K562 (cell line): ENCODE results near the gene POLR2H. TPM values are rescaled to one million over a fixed set of nuclear protein-coding genes. Genes with fewer than 3 reads are reported as not detected.

Experiments used
- CEBPG ChIP-seq, 3 experiments: fragments of 200-800 bp in 1 of 3; sonication (Bioruptor generic) in 1 of 3; sonication (generic) in 1 of 3; formaldehyde crosslinking in 1 of 3; IDR thresholded peaks in 2 of 3; conservative IDR thresholded peaks in 1 of 3; 2 replicates each; pipeline versions ENCODE4 v1.6.1 to v1.8.0; 2016 to 2022; ENCODE audit warnings: missing compliant biosample characterization in 2 of 3, missing genetic modification characterization in 2 of 3, mild to moderate bottlenecking in 1 of 3, missing genetic modification reagents in 1 of 3
- FOXK2 ChIP-seq, 2 experiments: fragments of 450-650 bp; IDR thresholded peaks in 1 of 2; conservative IDR thresholded peaks in 1 of 2; 2 replicates each; pipeline ENCODE4 v1.6.1; 2016; ENCODE audit warnings: low read depth in 2 of 2, mild to moderate bottlenecking in 1 of 2
- FOXM1 ChIP-seq, 2 experiments: fragments of 450-650 bp in 1 of 2; sonication (generic) in 1 of 2; formaldehyde crosslinking in 1 of 2; IDR thresholded peaks; 2 replicates each; pipeline versions ENCODE4 v1.6.1 to v1.9.0; 2017 to 2022; ENCODE audit warnings: low read depth in 2 of 2, mild to moderate bottlenecking in 2 of 2, missing genetic modification reagents in 1 of 2, moderate library complexity in 1 of 2
- GABPA ChIP-seq: fragments of 200-800 bp; sonication (Bioruptor generic); conservative IDR thresholded peaks from 2 replicates; pipeline ENCODE4 v1.6.1; 2016; ENCODE audit warnings: low read depth, missing genetic modification characterization, missing compliant biosample characterization
- GATAD2B ChIP-seq: fragments of 450-650 bp; IDR thresholded peaks from 2 replicates; pipeline ENCODE4 v1.6.1; 2017; ENCODE audit warnings: mild to moderate bottlenecking, borderline replicate concordance
- NFIC ChIP-seq: fragments of 450-650 bp; IDR thresholded peaks from 2 replicates; pipeline ENCODE4 v1.6.1; 2017; ENCODE audit warnings: mild to moderate bottlenecking, inconsistent platforms
- NFXL1 ChIP-seq: fragments of 450-650 bp; formaldehyde crosslinking; IDR thresholded peaks from 2 replicates; pipeline ENCODE4 v1.4.0; 2021; ENCODE audit warnings: mild to moderate bottlenecking
- OTX1 ChIP-seq: fragments of 450-650 bp; formaldehyde crosslinking; IDR thresholded peaks from 2 replicates; pipeline ENCODE4 v1.4.0; 2022; ENCODE audit warnings: mild to moderate bottlenecking
- POLR2B ChIP-seq: fragments of 450-650 bp; IDR thresholded peaks from 2 replicates; pipeline ENCODE4 v1.6.1; 2018; ENCODE audit warnings: low read depth; ENCODE audit not compliant: partially characterized antibody
- POU5F1 ChIP-seq: fragments of 150-350 bp; IDR thresholded peaks from 2 replicates; pipeline ENCODE4 v1.6.1; 2014; ENCODE audit warnings: borderline replicate concordance, low read length, low read depth, mild to moderate bottlenecking; ENCODE audit not compliant: partially characterized antibody
- RHOXF2B ChIP-seq: fragments of 250-450 bp; sonication (Bioruptor Pico); conservative IDR thresholded peaks from 2 replicates; pipeline ENCODE4 v1.5.1; 2021
- SLC30A9 ChIP-seq: fragments of 250-450 bp; sonication (Bioruptor Pico); IDR thresholded peaks from 2 replicates; pipeline ENCODE4 v1.8.0; 2022; ENCODE audit warnings: mild to moderate bottlenecking, moderate library complexity
- SRSF1 ChIP-seq: fragments of 200-400 bp; formaldehyde crosslinking; IDR thresholded peaks from 2 replicates; pipeline ENCODE4 v1.6.1; 2017; ENCODE audit warnings: mild to moderate bottlenecking, low read depth, low read length, moderate library complexity
- TCF7L2 ChIP-seq: fragments of 150-350 bp; IDR thresholded peaks from 2 replicates; pipeline ENCODE4 v1.6.1; 2016; ENCODE audit warnings: low read depth, mild to moderate bottlenecking, low read length, moderate library complexity
- ZKSCAN1 ChIP-seq: fragments of 150-350 bp; IDR thresholded peaks from 2 replicates; pipeline ENCODE4 v1.6.1; 2016; ENCODE audit warnings: low read depth, low read length
- ZNF24 ChIP-seq: fragments of 450-650 bp; IDR thresholded peaks from 2 replicates; pipeline ENCODE4 v1.6.1; 2016
- ZNF766 ChIP-seq: fragments of 200-800 bp; sonication (Bioruptor generic); conservative IDR thresholded peaks from 2 replicates; pipeline ENCODE4 v1.6.1; 2016; ENCODE audit warnings: missing genetic modification characterization, missing compliant biosample characterization
- polyA plus RNA-seq, 8 experiments: library from polyadenylated mRNA; depleted of rRNA in 4 of 8; stranded (reverse) in 5 of 8; unstranded in 3 of 8; fragments of >200 nt; fragmentation: Nextera tagmentation in 2 of 8; fragmentation: Illumina TruSeq in 1 of 8; extraction: Ambion mirVana in 2 of 8; extraction: Trizol in 1 of 8; gene quantifications; 2 replicates each; pipeline versions ENCODE4 v1.2.1 to v1.2.3, GENCODE V29; 2011 to 2014; ENCODE audit warnings: inconsistent platforms in 1 of 8, missing spikeins in 1 of 8
- total RNA-seq, 7 experiments: library from RNA; depleted of rRNA in 6 of 7; stranded (reverse); fragments of >200 nt in 6 of 7; fragmentation: Illumina TruSeq in 2 of 7; extraction: Trizol in 2 of 7; gene quantifications; 2 replicates each; pipeline versions ENCODE4 v1.2.1 to v1.2.3, GENCODE V29; 2011 to 2021; ENCODE audit warnings: low replicate concordance in 1 of 7
- TF ChIP-seq, protein P1 (sequence below): fragments of 450-650 bp; IDR thresholded peaks from 2 replicates; pipeline ENCODE4 v1.6.1; 2014; ENCODE audit warnings: low read depth, mild to moderate bottlenecking, moderate library complexity, borderline replicate concordance
- TF ChIP-seq, protein P2 (sequence below): IDR thresholded peaks from 2 replicates; pipeline ENCODE4 v1.6.1; 2012; ENCODE audit warnings: low read depth, low read length, improper control_type of control experiment, borderline replicate concordance

Gene POLR2H
- total and polyA plus RNA-seq, 9 of the 15 experiments (the other 6 are each of a cell fraction or from before 2014, with no cell fraction given): 128 to 512 (median 220) TPM

DNA sequence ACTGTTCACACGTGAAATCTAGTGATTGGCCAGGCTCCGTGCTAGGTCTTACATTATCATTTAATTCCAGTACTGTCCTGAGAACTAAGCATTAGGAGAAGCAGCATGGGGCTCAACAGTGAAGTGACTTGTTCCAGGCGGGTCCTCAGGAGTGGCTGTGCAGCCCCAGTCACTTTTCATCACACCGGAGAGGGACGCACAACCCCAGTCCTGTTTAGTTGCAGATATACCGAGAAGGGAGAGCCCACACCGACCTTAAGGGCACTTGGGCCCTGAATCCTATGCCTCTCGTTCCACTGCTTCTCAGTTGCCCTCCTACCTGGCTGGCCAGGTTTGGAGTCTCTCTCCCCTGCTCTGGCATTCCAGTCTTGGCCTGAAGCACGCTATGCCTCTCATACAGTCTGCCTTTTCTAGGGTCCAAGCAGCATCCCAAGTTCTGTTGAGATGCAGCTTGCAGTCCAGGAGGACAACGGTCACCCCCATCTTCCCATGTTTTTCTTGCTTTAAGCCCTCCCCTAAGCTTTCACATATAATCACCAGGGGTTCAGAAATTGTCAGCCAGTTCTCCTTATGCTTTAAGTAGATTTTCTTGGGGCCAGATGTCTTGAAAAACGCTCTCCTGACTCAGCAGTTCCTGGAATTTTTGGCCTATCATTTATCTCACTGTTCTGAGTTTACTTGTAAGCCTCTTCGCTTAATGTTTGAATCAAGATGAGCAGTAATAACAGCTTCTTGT lies 14.0 kb upstream of the POLR2H start (continued):
- TF ChIP-seq, protein P1, sequence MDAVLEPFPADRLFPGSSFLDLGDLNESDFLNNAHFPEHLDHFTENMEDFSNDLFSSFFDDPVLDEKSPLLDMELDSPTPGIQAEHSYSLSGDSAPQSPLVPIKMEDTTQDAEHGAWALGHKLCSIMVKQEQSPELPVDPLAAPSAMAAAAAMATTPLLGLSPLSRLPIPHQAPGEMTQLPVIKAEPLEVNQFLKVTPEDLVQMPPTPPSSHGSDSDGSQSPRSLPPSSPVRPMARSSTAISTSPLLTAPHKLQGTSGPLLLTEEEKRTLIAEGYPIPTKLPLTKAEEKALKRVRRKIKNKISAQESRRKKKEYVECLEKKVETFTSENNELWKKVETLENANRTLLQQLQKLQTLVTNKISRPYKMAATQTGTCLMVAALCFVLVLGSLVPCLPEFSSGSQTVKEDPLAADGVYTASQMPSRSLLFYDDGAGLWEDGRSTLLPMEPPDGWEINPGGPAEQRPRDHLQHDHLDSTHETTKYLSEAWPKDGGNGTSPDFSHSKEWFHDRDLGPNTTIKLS: no peak
- TF ChIP-seq ZKSCAN1 (no peak), POU5F1 (no peak), OTX1 (CRISPR knock-in tag) (no peak), NFXL1 (CRISPR knock-in tag) (no peak), ZNF24 (no peak), SLC30A9 (CRISPR knock-in tag) (no peak), RHOXF2B (CRISPR knock-in tag) (no peak), ZNF766 (CRISPR knock-in tag) (no peak), GABPA (tag) (no peak), TCF7L2 (no peak), FOXK2 (conservative IDR thresholded peaks at IDR 0.05 in 1 of 2, IDR thresholded peaks at IDR 0.05 in 1 of 2; ENCODE audit: low read depth in 2 of 2) (peak in 1 of 2 experiments; percentile 29; a peak in 1 of 4 replicates), NFIC (no peak), POLR2B (no peak), FOXM1 (IDR thresholded peaks at IDR 0.05; ENCODE audit: low read depth) (no peak), FOXM1 (CRISPR knock-in tag; IDR thresholded peaks at IDR 0.05; ENCODE audit: low read depth) (no peak), CEBPG (CRISPR knock-in tag; IDR thresholded peaks at IDR 0.05) (no peak), CEBPG (tag; conservative IDR thresholded peaks at IDR 0.05 in 1 of 2, IDR thresholded peaks at IDR 0.05 in 1 of 2) (no peak), SRSF1 (no peak), GATAD2B (no peak)
- TF ChIP-seq, protein P2, sequence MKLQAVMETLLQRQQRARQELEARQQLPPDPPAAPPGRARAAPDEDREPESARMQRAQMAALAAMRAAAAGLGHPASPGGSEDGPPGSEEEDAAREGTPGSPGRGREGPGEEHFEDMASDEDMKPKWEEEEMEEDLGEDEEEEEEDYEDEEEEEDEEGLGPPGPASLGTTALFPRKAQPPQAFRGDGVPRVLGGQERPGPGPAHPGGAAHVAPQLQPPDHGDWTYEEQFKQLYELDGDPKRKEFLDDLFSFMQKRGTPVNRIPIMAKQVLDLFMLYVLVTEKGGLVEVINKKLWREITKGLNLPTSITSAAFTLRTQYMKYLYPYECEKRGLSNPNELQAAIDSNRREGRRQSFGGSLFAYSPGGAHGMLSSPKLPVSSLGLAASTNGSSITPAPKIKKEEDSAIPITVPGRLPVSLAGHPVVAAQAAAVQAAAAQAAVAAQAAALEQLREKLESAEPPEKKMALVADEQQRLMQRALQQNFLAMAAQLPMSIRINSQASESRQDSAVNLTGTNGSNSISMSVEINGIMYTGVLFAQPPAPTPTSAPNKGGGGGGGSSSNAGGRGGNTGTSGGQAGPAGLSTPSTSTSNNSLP: no peak
